ENCODE data around the gene STAB1.

STAB1 gene

GRCh38 chr3:52504977-52505376 is 9.8 kb downstream of the STAB1 start:
- no peak for DNase-seq (ENCODE audit: low read depth)

GRCh38 chr3:52506266-52506966 is 11.3 kb downstream of the STAB1 start:
- DNase-seq (ENCODE audit: low read depth), result no peak

- no peak for DNase-seq (ENCODE audit: low read depth)
These were observed 12.2 kb downstream of the STAB1 start for GRCh38 chr3:52507359-52507758.

GRCh38 chr3:52509753-52510328 is 14.7 kb downstream of the STAB1 start:
- no peak for DNase-seq (ENCODE audit: low read depth)

- no peak for DNase-seq (ENCODE audit: low read depth)
These were observed 16.4 kb downstream of the STAB1 start for GRCh38 chr3:52511509-52511908.

GRCh38 chr3:52512105-52512504 is 17.0 kb downstream of the STAB1 start:
- DNase-seq (ENCODE audit: low read depth), result no peak

GRCh38 chr3:52512727-52513126 is 17.6 kb downstream of the STAB1 start:
- DNase-seq (ENCODE audit: low read depth), result no peak

GRCh38 chr3:52513281-52513680 is 18.1 kb downstream of the STAB1 start:
- no peak for DNase-seq (ENCODE audit: low read depth)

- DNase-seq (ENCODE audit: low read depth), result no peak
These were observed 19.4 kb downstream of the STAB1 start for GRCh38 chr3:52514576-52514975.

- DNase-seq (ENCODE audit: low read depth), result no peak
These were observed 20.1 kb downstream of the STAB1 start for GRCh38 chr3:52515192-52515591.

GRCh38 chr3:52516509-52517195 is 21.5 kb downstream of the STAB1 start:
- no peak for DNase-seq (ENCODE audit: low read depth)

GRCh38 chr3:52517796-52518722 is 22.9 kb downstream of the STAB1 start:
- DNase-seq (ENCODE audit: low read depth), result no peak

- no peak for DNase-seq (ENCODE audit: low read depth)
These were observed 23.7 kb downstream of the STAB1 start for GRCh38 chr3:52518723-52519444.

GRCh38 chr3:52519445-52520140 is 24.5 kb downstream of the STAB1 start:
- no peak for DNase-seq (ENCODE audit: low read depth)

GRCh38 chr3:52520141-52520667 is 25.1 kb downstream of the STAB1 start:
- no peak for DNase-seq (ENCODE audit: low read depth)

- no peak for DNase-seq (ENCODE audit: low read depth)
These were observed 25.8 kb downstream of the STAB1 start for GRCh38 chr3:52520716-52521487.

GRCh38 chr3:52521488-52521824 is 26.3 kb downstream of the STAB1 start:
- no peak for DNase-seq (ENCODE audit: low read depth)

GRCh38 chr3:52521881-52522650 is 26.9 kb downstream of the STAB1 start:
- no peak for DNase-seq (ENCODE audit: low read depth)

- DNase-seq (ENCODE audit: low read depth), result no peak
These were observed 27.6 kb downstream of the STAB1 start for GRCh38 chr3:52522651-52523251.

Measured in T-helper 22 cell (primary cell).